Ovary (tissue), 3 donors: ENCODE results near the gene CHD3.

Experiments
- CTCF ChIP-seq, 3 donors: fragments of 450-650 bp in 2 of 3; fragments of 200-600 bp in 1 of 3; IDR thresholded peaks; one replicate each; pipeline versions ENCODE4 v1.5.1 to v1.8.0; 2016 to 2022; ENCODE audit warnings: antibody characterized with exemption in 3 of 3, mild to moderate bottlenecking in 1 of 3
- POLR2A ChIP-seq: fragments of 450-650 bp; IDR thresholded peaks from one replicate; pipeline ENCODE4 v1.6.1; 2017; ENCODE audit warnings: antibody characterized with exemption, mild to moderate bottlenecking, moderate library complexity
- donor health status: DM: no; HTN: no; CAD: no.

GRCh38 chr17:7846063-7846735 lies 42.4 kb upstream of the CHD3 start:
- no peak for TF ChIP-seq POLR2A
- TF ChIP-seq CTCF (IDR thresholded peaks at IDR 0.05), result no peak
